ENCODE data around the gene SGCD.

DNA sequence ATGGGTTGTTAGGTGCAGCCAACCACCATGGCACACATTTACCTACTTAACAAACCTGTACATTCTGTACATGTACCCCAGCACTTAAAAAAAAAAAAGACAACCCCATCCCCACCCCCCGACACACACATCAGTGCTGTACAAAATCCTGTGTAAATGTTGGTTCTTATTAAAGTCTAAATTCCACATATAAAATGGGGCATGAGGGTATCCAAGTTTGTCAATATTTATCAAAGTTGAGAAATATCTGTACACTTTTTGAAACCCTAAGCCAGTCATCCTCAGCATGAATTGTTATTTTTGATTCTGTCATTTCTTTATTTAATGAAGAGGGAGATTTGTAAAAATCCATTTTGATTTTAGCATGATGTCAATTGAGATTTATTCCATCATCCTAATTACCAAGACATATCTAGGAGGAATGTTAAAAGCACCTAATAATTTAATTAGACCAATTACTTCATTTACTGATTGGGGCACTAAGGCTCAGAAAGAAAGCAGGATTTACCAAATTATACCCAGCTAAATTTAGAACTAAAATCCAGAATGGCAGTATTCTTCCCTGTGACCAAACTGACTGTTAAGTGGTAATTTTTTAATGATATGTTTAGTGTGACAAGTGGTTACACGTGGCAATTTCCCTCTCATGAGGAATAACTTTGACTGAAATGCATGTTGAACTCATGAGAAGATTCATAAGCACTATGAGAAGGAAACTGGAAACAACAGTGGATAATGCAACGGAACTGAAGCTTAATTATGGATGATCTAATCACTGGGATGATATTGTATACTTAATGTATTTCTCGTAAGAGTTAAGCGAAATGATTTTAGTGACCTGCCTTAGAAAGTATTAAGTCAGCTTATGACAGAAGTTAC lies 195.9 kb downstream of the SGCD start:
- TF ChIP-seq, protein P1, sequence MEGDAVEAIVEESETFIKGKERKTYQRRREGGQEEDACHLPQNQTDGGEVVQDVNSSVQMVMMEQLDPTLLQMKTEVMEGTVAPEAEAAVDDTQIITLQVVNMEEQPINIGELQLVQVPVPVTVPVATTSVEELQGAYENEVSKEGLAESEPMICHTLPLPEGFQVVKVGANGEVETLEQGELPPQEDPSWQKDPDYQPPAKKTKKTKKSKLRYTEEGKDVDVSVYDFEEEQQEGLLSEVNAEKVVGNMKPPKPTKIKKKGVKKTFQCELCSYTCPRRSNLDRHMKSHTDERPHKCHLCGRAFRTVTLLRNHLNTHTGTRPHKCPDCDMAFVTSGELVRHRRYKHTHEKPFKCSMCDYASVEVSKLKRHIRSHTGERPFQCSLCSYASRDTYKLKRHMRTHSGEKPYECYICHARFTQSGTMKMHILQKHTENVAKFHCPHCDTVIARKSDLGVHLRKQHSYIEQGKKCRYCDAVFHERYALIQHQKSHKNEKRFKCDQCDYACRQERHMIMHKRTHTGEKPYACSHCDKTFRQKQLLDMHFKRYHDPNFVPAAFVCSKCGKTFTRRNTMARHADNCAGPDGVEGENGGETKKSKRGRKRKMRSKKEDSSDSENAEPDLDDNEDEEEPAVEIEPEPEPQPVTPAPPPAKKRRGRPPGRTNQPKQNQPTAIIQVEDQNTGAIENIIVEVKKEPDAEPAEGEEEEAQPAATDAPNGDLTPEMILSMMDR (IDR thresholded peaks at IDR 0.05) = no peak
- TF ChIP-seq POLR2A (IDR thresholded peaks at IDR 0.05) (no peak), POLR2AphosphoS5 (IDR thresholded peaks at IDR 0.05) (no peak)
